NCI-H446 (cell line): ENCODE measurements around the gene CBFA2T2.
"Not testable (repeated sequence)": the region's sequence is repeated elsewhere in the genome, so short reads cannot be mapped to it uniquely, and the experiment has no call there.

Source experiments
- DNase-seq, 2 experiments: peaks; one replicate each; lab custom pipeline; 2025; lab: John Stamatoyannopoulos, UW

The CBFA2T2 gene

DNA sequence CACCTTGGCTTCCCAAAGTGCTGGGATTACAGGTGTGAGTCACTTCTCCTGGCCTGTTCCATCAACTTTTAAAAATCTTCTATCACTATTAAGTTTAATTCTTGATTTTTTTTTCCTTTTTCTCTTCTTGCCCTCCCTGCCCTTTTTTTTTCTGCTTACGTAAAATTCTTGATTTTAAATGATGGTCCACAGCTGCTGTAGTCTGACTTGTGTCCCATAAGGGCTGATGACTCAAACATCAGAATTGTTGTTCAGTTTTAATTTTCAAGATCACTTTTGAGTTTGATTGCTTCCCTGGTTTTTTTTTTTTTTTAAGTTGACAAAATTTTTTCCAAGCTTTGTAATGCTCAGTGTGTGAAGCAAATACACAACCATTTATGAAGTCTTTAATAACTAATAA is 61.9 kb downstream of the CBFA2T2 start:
- DNase-seq, result no peak

DNA sequence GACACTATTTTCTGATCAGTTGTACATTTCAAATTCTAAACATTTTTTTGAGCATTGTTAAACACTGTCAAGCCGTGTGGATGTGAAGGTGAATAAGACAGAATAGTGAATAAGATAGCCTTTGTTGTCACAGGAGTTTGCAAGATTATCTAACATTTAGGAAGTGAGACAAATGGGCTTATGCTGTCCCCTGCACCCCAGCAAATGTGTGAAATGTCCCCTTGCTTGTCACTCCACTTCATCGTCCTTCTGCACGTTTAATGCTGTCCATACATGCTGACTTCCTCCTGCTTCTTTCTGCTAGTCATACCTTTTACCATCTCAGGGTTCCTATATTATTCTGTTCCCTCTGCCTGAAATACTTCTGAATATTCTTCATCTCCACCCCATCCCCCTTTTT is 62.6 kb downstream of the CBFA2T2 start:
- DNase-seq, result no peak

DNA sequence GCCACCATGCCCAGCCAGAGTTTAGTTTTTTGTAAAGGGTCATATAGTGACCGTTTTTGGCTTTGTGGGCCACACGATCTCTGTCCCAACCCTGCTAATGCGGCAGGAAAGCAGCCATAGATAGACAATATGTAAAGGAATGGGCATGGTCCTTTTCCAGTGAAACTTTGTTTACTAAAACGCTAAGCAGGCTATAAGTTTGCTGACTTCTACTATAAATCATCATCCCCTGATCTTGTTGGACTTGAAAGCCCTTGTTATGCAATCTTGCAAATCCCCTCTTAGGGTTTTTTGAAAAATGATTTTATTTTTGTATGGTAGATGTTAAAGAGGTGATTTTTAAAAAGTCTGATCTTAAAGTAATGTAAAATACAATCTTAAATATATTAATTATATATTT is 63.6 kb downstream of the CBFA2T2 start:
- no peak for DNase-seq

DNA sequence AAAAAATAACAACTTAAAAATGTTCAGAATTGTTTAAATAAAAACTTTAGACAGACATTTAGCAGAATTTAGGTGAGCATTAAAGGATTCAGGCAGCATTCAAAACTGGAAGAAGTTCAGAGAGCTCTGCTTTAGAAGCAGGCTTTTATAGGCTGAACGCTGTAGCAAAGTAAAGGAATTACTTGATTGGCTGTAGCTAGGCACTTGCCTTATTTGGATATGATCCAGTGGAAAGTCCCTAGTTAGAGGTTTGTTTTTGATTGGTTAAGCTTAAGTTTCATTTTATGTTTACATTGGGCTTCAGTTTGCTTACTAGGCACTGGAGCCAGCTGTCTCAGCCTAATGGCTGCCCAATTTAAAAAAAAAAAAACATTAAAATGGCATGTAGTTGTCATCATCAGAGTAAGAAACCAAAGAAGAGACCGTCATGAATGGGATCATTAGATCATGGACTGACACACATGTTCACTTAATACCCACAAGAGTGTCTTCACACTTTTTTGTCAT is 65.1 kb downstream of the CBFA2T2 start:
- peak; percentile 81 to 95 for DNase-seq

DNA sequence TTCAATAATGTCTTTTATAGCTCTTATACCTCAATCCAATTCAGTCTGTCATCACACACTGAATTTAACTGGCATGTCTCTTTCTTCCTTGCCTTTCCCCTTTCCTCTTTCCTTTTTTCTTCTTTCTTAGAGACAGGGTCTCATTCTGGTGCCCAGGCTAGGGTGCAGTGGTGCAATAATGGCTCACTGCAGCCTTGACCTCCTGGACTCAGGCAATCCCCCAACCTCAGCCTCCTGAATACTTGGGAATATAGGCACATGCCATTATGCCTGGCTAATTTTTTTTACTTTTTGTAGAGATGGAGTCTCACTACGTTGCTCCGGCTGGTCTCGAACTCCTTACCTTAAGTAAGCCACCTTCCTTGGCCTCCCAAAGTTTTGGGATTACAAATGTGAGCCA is 65.9 kb downstream of the CBFA2T2 start:
- DNase-seq, result no peak

DNA sequence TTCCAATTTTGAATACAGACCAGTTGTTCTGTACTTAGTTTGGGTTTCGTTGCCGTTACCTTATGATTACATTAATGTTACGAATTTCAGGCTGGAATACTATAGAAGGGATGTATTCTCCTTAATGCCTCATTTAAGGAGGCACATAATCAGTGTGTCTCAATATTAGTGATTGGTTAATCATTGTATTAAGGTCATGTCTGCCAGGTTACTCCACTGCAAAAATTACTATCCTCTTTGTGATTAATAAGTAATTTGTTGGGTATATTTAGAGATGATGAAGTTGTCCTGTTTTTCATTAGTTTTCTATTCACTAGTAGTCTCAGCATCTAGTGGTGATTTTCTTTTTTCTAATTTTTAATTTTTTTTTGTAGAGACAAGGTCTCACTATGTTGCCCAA is 66.3 kb downstream of the CBFA2T2 start:
- no peak for DNase-seq

DNA sequence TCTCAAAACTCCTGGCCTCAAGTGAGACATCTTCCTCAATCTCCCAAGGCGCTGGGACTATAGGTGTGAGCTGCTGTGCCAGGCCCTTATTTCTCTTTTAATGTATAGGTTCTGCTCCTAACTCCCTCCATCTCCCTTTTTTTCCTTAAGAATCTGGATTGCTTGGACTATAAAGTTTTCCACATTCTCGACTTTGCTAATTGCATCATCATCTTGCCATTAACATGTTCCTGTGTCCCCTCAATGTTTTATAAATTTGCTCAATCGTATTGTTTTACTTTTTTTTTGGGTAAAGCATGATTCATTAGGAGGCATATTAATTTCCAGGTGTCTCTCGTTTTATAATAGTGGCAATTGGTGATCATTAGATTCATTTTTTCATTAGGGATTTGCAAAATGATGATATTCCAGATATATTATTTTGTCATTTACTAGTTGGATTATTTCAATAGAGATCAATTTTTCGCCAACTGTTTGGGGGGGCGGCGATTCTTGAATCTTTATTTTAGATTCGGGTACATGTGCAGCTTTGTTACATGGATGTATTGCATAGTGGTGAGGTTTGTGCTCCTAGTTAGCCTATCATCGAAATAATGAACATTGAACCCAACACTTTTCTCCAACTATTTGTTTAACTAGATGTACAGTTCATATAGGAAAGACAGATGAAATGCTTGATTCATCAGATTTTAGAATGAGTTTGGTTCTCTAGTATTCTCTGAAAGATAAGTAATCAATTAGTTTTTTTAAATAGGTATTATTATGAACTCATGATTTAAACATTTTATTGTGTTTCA is 68.7 kb downstream of the CBFA2T2 start:
- DNase-seq, result no peak

DNA sequence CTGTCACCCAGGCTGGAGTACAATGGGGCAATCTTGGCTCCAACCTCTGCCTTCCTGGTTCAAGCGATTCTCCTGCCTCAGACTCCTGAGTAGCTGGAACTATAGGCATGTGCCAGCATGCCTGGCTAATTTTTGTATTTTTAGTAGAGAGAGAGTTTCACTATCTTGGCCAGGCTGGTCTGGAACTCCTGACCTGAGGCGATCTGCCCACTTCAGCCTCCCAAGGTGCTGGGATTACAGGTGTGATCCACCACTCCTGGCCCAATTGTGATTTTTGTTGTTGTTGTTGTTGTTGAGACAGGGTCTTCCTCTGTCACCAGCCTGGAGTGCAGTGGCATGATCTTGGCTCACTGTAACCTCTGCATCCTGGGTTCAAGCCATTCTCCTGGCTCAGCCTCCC is 69.3 kb downstream of the CBFA2T2 start:
- DNase-seq, result no peak

DNA sequence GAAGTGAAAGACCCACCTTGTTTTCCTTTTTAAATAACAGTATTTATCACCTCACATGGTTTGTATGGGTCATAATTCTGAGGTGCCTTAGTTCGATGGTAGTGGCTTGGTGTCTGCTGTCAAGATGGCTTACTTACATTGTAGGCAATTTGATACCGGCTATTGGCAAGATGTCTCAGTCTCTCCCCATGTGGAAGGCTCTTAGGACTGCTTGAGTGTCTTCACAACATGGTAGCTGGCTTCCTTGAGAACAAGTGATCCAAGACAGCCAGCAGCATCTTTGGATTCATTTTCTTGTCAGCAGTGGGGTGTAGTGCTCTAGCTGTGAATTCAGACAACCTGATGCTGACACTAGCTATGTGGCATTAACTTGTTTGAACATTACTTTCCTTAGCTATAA is 70.1 kb downstream of the CBFA2T2 start:
- DNase-seq, result peak in 1 of 2 experiments; percentile 61

DNA sequence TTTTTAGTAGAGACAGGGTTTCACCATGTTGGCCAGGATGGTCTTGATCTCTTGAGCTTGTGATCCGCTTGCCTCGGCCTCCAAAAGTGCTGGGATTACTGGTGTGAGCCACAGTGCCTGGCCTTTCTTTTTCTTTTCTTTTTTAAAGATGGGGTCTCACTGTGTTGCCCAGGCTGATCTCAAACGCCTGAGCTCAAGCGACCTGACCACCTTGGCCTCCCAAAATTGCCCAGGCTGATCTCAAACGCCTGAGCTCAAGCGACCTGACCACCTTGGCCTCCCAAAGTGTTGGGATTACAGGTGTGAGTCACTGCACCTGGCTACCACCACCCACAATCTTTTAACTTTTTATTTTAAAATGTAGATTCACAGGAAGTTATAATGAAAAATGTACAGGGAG is 71.2 kb downstream of the CBFA2T2 start:
- DNase-seq, result not testable (repeated sequence)

DNA sequence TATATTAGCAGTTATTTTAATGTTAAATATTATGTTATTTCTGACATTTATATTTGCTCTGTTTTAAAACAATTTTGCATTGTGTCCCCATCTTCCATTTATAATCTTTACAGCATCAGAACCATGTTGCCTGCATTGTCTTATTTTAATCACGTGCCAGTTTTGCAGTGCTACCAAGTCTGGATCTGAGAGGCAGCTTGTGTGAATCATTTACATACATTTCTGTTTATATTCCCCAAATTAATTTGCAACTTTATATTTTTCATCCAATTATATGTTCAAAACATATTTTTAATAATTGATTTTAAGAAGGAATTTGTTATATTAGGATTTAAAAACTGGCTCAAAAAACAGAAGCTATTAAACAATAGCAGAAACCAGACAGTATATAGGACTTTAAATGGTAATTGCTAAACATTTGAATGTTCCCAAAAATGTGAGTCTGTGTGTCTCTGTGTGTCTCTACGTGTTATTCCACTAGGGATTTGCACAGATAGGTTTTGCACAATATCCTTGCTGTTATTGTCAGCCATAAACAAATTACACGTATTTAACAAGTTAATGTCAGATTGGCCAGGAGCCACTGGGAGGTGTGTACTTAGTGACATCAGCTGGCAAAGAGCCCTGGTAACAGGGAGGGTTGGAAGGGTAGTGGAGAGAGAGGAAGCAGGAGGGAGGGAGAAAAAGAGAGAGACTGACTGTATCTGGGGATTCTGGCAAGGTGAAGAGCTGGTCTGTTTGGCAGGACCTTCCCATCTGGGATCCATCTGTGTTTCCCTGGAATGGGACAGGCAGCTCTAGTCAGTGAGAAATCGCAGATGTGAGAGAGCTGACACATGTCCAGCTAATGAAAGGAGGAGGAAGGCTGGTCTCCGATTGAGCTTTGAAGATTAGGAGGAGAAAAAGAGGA is 72.1 kb downstream of the CBFA2T2 start:
- peak; percentile 99 for DNase-seq

DNA sequence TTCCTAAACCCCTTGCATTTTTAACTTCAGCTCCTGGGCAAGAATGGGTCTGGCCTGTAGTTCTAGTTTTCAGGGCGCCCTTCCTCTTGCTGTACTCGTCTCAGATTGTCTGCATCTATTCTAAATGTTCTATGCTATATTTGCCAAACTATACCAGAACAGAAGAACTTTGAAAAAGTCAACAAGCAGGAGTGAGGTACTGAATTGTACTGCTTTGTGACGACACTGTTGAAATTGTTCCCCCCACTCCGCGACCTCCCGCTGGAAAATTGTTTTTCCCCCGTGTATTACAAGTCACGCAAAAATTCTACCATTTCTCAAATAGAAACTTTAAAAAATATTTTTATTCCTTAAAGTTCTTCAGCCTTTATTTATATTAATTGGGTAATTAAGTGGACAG is 73.9 kb downstream of the CBFA2T2 start:
- no peak for DNase-seq

DNA sequence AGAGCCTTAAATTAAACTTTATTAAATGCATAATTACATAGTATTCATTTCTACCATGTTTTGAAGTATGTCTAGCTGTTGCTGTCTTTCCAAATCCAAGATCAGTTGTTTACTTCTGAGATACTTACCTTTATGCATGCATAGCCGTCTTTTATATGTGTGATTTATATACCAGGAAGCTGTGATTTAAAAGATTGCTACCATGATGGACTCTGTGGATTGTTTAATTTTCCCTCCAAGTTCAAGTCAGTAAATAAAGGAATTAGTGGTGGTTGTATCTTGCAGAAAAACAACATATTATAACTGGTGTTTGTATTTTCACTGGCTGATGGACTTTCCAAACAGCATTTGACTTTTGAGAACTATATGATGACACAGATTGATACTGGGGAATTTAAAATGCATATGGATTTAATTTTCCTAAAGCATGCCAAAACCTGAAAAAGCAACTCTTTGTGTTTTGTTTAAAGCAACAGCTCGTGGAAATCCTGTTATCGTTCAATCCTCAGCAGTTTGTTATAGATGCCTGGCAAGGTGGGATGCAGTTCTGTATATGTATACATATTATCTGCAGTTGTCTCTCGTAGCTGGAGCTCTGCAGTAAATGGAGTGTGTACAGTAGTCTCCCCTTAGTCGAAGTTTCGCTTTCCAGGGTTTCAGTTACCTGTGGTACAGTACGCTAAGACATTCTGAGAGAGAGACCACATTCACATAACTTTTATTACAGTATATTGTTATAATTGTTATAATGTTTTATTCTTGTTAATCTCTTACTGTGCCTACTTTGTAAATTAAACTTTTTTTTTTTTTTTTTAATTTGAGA is 77.1 kb downstream of the CBFA2T2 start:
- no peak for DNase-seq

DNA sequence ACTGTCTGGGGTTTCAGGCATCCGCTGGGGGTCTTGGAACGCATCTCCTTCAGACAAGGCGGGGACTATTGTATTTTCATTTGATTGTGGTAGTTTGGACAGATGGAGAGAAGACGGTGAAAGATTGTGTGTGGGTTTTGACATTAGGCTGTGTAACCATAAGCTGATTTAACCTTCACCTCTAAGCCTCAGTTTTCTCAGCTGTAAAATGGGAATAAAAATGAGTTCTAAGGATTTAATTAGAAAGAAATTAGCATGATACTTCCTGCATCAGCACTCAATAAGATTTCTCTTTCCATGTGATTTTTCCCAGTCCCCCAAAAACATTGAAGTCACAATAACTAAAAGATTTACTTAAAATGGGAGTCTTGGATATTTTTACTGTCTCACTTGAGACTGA is 78.1 kb downstream of the CBFA2T2 start:
- no peak for DNase-seq

DNA sequence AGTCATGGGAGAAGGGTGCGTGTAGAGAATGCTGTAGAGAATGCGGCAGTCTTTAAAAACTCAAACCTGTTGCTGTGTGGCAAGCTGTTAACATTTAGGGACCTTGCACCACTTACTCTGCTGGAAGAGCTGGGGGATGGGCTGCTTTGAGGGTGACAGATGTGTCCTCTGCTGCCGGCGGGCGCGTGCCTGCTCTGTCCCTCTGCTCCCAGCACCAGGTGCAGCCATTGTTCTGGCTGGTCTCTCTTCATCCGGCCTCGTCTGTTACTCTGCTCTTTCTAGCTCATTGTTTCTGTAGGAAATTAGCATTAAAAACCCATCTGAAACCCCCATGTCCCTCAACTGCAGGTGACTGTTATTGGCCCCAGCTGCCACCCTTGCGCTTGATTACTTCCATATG is 78.5 kb downstream of the CBFA2T2 start:
- DNase-seq, result peak in 1 of 2 experiments; percentile 79

DNA sequence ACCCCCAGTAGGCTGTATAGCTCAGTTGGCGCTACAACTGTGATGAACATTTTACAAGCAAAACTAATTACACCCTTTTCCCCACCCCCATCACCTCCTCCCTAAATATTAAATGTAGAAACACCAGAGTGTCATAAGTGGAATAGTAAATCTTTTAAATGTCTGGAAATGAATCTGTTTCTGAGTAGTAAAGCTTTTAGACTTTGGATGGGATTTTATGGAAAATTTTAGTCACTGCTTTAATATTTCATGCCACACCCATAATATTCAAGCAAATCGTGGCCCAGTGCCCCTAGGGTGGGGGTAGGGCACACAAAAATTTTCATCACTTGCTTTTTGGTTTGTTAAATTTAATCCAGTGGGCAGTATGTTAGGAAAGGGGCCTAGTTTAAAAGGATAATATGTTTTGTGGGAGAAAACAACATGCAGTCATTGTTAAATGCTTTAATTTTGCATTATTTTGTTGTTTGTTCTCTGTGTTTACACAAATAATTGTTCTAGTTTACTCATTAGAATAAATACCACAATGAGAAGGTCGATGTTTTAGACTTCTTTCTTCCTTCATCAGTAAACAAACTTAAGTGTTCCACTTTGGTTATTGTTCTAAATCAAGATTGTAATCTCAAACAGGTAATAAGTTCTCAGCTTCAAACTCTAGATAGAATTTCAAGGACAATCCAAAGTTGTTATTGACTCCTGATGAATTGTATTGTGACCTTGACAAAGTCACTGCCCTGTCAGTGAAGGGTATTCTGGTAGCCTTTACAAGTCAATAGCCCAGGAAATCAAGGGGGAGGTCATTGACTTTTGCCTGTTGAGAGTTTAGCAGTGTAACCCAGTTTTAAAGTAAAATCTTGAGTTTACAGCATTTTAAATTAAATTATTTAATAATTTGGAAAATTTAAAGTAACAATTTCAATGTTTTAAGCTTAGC is 79.2 kb downstream of the CBFA2T2 start:
- no peak for DNase-seq

DNA sequence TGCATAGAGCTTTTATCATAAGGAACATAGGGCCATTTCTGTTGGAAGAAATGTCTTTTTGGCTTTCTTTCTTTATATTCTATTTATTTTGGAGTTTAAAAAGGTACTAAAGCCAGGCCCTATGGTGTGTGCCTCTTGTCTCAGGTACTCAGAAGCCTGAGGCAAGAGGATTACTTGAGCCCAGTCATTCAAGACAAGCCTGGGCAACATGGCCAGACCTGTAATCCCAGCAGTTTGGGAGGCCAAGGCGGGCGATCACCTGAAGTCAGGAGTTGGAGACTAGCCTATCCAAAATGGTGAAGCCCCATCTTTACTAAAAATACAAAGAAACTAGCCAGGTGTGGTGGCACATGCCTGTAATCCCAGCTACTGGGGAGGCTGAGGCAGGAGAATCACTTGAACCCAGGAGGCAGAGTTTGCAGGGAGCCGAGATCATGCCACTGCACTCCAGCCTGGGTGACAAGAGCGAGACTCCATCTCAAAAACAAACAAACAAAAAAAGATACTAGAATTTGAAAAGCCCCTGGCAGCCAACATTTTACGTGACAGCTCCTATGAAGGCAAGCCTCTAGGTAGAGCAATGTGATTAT is 80.0 kb downstream of the CBFA2T2 start:
- DNase-seq, result no peak

DNA sequence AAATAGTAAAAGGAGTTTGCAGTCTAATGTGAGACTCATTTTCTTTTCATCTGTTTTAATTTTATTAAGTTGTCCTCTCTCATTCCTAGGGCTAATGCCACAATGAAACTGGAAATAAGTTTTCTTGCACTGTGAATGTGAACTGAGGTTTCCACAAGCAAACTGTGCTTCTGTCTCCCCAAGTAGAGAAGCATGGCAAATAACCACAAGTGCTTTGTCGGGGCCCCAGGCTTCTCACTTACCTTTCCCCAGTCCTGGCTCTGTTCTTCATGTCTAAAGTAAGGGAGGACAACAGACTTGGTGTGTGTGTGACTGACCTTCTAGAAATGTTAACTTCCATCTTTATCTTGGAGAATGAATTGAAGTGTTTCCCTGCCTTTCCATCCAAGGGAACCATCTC is 80.8 kb downstream of the CBFA2T2 start:
- DNase-seq, result no peak

DNA sequence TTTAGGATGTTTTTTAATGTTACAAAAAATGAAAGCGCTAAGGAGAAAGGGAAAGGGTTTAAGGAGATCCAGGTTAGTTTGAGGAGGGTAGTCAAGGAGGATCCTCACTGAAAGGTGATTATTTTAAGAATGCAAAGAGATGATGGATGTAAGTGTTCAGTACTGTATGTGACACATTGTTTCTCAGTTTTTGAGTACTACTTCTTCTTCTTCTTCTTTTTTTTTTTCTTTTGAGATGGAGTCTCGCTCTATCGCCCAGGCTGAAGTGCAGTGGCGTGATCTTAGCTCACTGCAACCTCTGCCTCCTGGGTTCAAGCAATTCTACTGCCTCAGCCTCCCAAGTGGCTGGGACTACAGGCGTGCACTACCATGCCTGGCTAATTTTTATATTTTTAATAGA is 83.4 kb downstream of the CBFA2T2 start:
- DNase-seq, result not testable (repeated sequence)

DNA sequence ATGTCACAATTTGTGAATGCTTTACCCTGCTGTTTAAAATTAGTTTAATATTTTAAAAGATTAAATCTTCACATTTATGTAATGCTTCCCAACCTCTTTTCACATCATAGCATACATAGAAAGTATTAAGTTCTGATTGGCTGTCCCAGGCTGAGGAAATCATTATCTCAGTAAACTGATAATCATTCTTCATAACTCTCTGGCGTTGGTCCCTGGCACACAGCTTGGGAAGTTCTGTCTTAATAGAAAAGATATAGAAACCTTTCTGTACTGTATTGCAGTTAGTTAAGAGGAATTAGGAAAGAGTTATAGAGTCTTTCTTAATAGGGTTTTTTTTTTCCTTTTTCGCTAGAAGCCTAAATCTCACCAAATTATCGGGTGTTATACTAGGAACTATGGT is 85.4 kb downstream of the CBFA2T2 start:
- peak in 1 of 2 experiments; percentile 39 for DNase-seq
